ENCODE results near the gene CBLN3. TPM values are rescaled to one million over a fixed set of nuclear protein-coding genes. Genes with fewer than 3 reads are reported as not detected.

Gene CBLN3
- total RNA-seq, 2 donors from 2014 or later: 0.33 to 4.9 TPM

GRCh38 chr14:24442240-24443052 is 13.0 kb upstream of the CBLN3 start, which contains the start of gene SDR39U1:
TSS of gene SDR39U1 (minus strand) at chr14:24442776. CDS start at chr14:24442769, 7 bp downstream.
- peak; percentile 98 for ATAC-seq
- TF ChIP-seq POLR2A (IDR thresholded peaks at IDR 0.05): peak; percentile 93 to 98 (median 98)
- peak in 2 of 7 experiments; percentile 7 to 13 for TF ChIP-seq CTCF (IDR thresholded peaks at IDR 0.05)

DNA sequence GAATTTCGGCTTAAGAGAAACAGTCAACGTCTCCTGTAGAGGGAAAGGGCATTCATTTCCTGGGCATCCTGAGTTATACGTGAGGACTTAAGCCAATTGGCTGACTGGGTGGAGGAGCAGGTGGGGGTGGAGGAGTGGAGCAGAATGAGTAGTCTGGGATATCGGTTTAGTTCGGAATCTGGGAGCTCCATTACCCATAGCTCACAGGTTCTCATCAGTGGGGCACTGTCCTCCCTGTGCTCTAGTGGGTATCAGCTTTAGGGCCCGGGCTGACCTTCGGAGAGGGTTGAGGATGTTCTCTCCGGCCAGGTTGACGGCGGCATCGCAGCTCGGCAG is 12.4 kb upstream of the CBLN3 start:
- Histone ChIP-seq H3K36me3 (replicated peaks in 1 of 2; ENCODE audit: insufficient read depth in 1 of 2, low read depth in 2 of 2) (peaks cover 0 to 4% of the 10 kb centered on the region in 2 donors), H3K9me3 (no peaks in the 10 kb centered on the region), H3K27ac (peak overlapping the region; percentile 95 to 99 (median 98)), H3K4me3 (peak overlapping the region; percentile 18 to 73), H3K4me1 (peaks cover 33% of the 10 kb centered on the region), H3K27me3 (no peaks in the 10 kb centered on the region)
- TF ChIP-seq CTCF (IDR thresholded peaks at IDR 0.05): no peak
- no peak for TF ChIP-seq POLR2A (IDR thresholded peaks at IDR 0.05)
- 1 to 3% methylated on average over 5 to 12 of the region's 12 CpGs for WGBS, 2 donors
- ATAC-seq (no peak), DNase-seq (no peak)
- intact Hi-C loops (cut with DNase I): no loop called here

More at GRCh38 chr14:24442240-24443052, 13.0 kb upstream of the CBLN3 start, which contains the start of gene SDR39U1:
- Histone ChIP-seq H3K27me3 (no peaks in the 10 kb centered on the region), H3K4me1 (peaks cover 31% of the 10 kb centered on the region), H3K9me3 (no peaks in the 10 kb centered on the region), H3K36me3 (replicated peaks in 1 of 2; ENCODE audit: insufficient read depth in 1 of 2, low read depth in 2 of 2) (peaks cover 0 to 4% of the 10 kb centered on the region in 2 donors), H3K27ac (peak within 1 kb of the TSS; percentile 95 to 99 (median 98)), H3K4me3 (peak within 1 kb of the TSS; percentile 30 to 73)
- 0% methylated on average over 34 to 52 of the region's 52 CpGs for WGBS, 2 donors
- intact Hi-C loops (cut with DNase I): no loop called here
- DNase-seq: peak; percentile 97 to 99 (median 98)

GRCh38 chr14:24441485-24441884 is 12.0 kb upstream of the CBLN3 start:
- Histone ChIP-seq H3K9me3 (no peaks in the 10 kb centered on the region), H3K27me3 (no peaks in the 10 kb centered on the region), H3K36me3 (replicated peaks in 1 of 2; ENCODE audit: insufficient read depth in 1 of 2, low read depth in 2 of 2) (peaks cover 0 to 4% of the 10 kb centered on the region in 2 donors), H3K4me1 (peaks cover 37% of the 10 kb centered on the region), H3K4me3 (no peak overlapping the region), H3K27ac (peak overlapping the region; percentile 95 to 99 (median 98))
- ATAC-seq (no peak), DNase-seq (no peak)
- intact Hi-C loops (cut with DNase I): no loop called here
- WGBS, 2 donors: 47 to 48% methylated on average over 5 of the region's 5 CpGs
- TF ChIP-seq CTCF (IDR thresholded peaks at IDR 0.05): no peak
- no peak for TF ChIP-seq POLR2A (IDR thresholded peaks at IDR 0.05)

GRCh38 chr14:24440606-24441399 is 11.3 kb upstream of the CBLN3 start:
- peaks cover 43% of the 10 kb centered on the region for H3K4me1 ChIP-seq
- intact Hi-C loops (cut with DNase I): no loop called here
- ATAC-seq (no peak), DNase-seq (no peak)
- H3K36me3 ChIP-seq (replicated peaks in 1 of 2; ENCODE audit: insufficient read depth in 1 of 2, low read depth in 2 of 2): peaks cover 0 to 4% of the 10 kb centered on the region in 2 donors
- TF ChIP-seq POLR2A (IDR thresholded peaks at IDR 0.05) (no peak), CTCF (IDR thresholded peaks at IDR 0.05) (no peak)
- no peak overlapping the region for H3K4me3 ChIP-seq
- H3K27ac ChIP-seq: peak overlapping the region in 1 of 4 donors; percentile 99
- no peaks in the 10 kb centered on the region for H3K9me3 ChIP-seq
- H3K27me3 ChIP-seq: no peaks in the 10 kb centered on the region
- WGBS, 2 donors: 63 to 69% methylated on average over 8 of the region's 8 CpGs
